ENCODE measurements around the gene CTU1.

DNA sequence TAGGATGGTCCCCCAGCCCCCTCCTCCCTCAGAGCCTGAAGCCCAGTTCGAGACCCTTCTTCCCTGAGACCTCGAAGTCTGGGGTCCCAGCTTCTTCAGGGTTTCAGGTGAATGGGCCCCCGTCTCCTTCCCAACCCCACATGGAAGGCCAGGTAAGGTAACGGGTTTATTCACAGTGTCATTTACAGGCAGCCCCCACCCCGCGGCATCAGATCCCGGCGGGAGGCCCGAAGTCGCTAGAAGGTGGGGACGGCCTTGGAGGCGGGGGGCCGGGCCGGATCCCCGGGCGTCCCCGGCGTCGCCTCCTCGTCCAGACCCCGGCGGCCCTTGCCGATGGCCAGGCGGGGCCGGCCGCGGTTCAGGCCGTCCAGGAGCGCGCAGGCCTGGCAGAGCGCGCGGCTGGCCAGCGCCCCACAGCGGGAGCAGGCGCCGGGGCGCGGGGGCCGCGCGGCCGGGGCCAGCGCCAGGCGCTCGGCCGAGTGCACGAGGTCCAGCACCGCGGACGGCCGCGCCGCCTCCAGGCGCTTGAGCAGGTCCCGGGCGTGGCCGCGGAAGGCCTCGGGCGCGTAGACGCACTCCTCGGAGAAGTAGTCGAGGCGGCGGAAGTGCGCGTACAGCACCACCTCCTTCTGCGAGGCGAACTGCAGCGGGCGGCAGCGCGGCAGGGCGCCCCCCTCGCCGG is 9.7 kb downstream of the CTU1 start:
- TF ChIP-seq, protein P1, sequence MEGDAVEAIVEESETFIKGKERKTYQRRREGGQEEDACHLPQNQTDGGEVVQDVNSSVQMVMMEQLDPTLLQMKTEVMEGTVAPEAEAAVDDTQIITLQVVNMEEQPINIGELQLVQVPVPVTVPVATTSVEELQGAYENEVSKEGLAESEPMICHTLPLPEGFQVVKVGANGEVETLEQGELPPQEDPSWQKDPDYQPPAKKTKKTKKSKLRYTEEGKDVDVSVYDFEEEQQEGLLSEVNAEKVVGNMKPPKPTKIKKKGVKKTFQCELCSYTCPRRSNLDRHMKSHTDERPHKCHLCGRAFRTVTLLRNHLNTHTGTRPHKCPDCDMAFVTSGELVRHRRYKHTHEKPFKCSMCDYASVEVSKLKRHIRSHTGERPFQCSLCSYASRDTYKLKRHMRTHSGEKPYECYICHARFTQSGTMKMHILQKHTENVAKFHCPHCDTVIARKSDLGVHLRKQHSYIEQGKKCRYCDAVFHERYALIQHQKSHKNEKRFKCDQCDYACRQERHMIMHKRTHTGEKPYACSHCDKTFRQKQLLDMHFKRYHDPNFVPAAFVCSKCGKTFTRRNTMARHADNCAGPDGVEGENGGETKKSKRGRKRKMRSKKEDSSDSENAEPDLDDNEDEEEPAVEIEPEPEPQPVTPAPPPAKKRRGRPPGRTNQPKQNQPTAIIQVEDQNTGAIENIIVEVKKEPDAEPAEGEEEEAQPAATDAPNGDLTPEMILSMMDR (IDR thresholded peaks at IDR 0.05; ENCODE audit: poor library complexity): no peak
- TF ChIP-seq EZH2 (IDR thresholded peaks at IDR 0.05; ENCODE audit: borderline replicate concordance): no peak
